Cardiac muscle cell (in vitro differentiated cells and primary cell): ENCODE data around the gene TRIM33. TPM values are rescaled to one million over a fixed set of nuclear protein-coding genes. Genes with fewer than 3 reads are reported as not detected.

Experiments
- DNase-seq, 2 donors: peaks; one replicate each; pipeline versions ENCODE4 v3.0.0 to v3.0.0-alpha.2; 2010 to 2017; ENCODE audit warnings: low read depth in 1 of 2, low spot score in 1 of 2
- H3K27ac ChIP-seq: fragments of 200-600 bp; sonication (generic); 2 replicates; pipeline ENCODE4 v1.5.1; 2016
- H3K27me3 ChIP-seq: fragments of 200-600 bp; sonication (generic); 2 replicates; pipeline ENCODE4 v1.6.0; 2016; ENCODE audit warnings: control low read depth
- H3K36me3 ChIP-seq: fragments of 200-600 bp; sonication (generic); 2 replicates; pipeline ENCODE4 v1.5.1; 2016; ENCODE audit warnings: control low read depth
- H3K4me1 ChIP-seq: fragments of 200-600 bp; sonication (generic); 2 replicates; pipeline ENCODE4 v1.8.1; 2017; ENCODE audit warnings: low read depth, mild to moderate bottlenecking, mixed run types
- H3K4me3 ChIP-seq: fragments of 200-600 bp; sonication (generic); 2 replicates; pipeline ENCODE4 v1.5.1; 2016; ENCODE audit warnings: mild to moderate bottlenecking
- H3K9me3 ChIP-seq: fragments of 200-600 bp; sonication (generic); 2 replicates; pipeline ENCODE4 v1.5.1; 2017; ENCODE audit warnings: low read depth, mild to moderate bottlenecking, control low read depth
- polyA plus RNA-seq: library from polyadenylated mRNA; unstranded; fragments of >200 nt; fragmentation: Nextera tagmentation; extraction: Ambion mirVana; gene quantifications from 2 replicates; pipeline ENCODE4 v1.2.1, GENCODE V29; 2016
- total RNA-seq: library from RNA; depleted of rRNA; stranded (reverse); fragments of >200 nt; gene quantifications from 2 replicates; pipeline ENCODE4 v1.2.3, GENCODE V29; 2016
- TF ChIP-seq, protein P1 (sequence below): IDR thresholded peaks from 2 replicates; pipeline ENCODE4 v1.5.1; 2012; ENCODE audit warnings: low read depth, mild to moderate bottlenecking, low read length

Gene TRIM33
- total and polyA plus RNA-seq, 2 experiments from 2014 or later: 32.2 to 40.8 TPM

DNA sequence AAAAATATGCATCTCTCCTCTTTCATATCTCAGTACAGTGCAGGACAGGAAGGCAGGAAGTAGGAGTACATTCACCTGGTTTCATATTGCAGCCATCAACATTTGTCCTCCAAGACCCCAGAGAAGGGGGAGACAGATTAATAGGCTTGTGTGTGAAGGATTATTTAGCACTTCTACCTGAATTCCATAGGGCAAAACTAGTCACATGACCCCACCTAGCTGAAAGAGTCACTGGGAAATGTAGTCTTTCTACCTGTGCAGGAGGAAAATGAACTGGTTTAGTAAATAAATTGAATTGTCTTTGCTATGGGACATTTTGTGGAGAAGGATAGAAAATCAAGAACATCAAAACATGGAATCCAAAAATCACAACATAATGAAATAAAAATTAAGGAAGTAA is 13.9 kb upstream of the TRIM33 start:
- TF ChIP-seq, protein P1, sequence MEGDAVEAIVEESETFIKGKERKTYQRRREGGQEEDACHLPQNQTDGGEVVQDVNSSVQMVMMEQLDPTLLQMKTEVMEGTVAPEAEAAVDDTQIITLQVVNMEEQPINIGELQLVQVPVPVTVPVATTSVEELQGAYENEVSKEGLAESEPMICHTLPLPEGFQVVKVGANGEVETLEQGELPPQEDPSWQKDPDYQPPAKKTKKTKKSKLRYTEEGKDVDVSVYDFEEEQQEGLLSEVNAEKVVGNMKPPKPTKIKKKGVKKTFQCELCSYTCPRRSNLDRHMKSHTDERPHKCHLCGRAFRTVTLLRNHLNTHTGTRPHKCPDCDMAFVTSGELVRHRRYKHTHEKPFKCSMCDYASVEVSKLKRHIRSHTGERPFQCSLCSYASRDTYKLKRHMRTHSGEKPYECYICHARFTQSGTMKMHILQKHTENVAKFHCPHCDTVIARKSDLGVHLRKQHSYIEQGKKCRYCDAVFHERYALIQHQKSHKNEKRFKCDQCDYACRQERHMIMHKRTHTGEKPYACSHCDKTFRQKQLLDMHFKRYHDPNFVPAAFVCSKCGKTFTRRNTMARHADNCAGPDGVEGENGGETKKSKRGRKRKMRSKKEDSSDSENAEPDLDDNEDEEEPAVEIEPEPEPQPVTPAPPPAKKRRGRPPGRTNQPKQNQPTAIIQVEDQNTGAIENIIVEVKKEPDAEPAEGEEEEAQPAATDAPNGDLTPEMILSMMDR: no peak
- H3K27ac ChIP-seq: no peak overlapping the region
- no peak for DNase-seq
- no peaks in the 10 kb centered on the region for H3K9me3 ChIP-seq
- H3K27me3 ChIP-seq: no peaks in the 10 kb centered on the region
- no peaks in the 10 kb centered on the region for H3K4me1 ChIP-seq
- no peaks in the 10 kb centered on the region for H3K36me3 ChIP-seq
- no peak overlapping the region for H3K4me3 ChIP-seq

DNA sequence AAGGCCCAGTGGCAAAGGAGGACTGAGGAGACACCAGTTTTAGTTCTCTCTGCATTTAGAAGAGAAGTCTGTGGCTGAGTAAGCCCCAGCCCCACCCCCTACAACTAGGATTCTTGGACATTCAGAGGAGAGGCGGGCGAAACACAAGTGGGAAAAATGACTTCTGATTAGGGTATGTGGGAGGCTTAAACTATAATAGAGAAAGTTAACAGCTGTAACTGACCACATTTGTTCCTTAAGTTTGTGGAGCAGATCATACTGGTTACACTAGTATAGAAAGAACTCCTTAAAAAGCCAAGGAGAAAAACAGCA is 11.2 kb upstream of the TRIM33 start:
- no peaks in the 10 kb centered on the region for H3K4me1 ChIP-seq
- H3K27me3 ChIP-seq: no peaks in the 10 kb centered on the region
- no peak overlapping the region for H3K4me3 ChIP-seq
- H3K27ac ChIP-seq: no peak overlapping the region
- H3K9me3 ChIP-seq: no peaks in the 10 kb centered on the region
- DNase-seq: peak in 1 of 2 donors; percentile 45
- H3K36me3 ChIP-seq: no peaks in the 10 kb centered on the region
- TF ChIP-seq, protein P1: no peak

GRCh38 chr1:114521396-114522263 is 10.6 kb upstream of the TRIM33 start:
- TF ChIP-seq, protein P1: no peak
- no peak for DNase-seq
- Histone ChIP-seq H3K27me3 (no peaks in the 10 kb centered on the region), H3K9me3 (no peaks in the 10 kb centered on the region), H3K4me1 (no peaks in the 10 kb centered on the region), H3K4me3 (no peak overlapping the region), H3K27ac (no peak overlapping the region), H3K36me3 (no peaks in the 10 kb centered on the region)

DNA sequence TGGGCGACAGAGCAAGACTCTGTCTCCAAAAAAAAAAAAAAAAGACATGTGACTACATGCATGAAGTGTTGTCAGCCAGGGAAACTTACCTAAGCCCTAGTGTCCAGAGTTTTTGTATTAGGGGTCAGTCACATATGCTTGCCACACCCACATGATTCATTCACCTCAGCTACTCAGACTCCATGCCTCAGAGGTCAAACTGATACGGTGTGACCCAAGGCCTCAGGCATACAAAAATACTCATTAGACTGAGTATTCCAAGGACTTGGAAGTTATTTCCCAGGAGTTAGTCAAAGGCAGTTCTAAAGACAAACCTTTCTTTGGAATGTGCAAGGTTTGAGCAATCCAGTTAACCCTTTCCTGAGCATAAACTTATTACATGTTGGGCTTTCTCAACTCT is 6.3 kb upstream of the TRIM33 start:
- Histone ChIP-seq H3K27ac (no peak overlapping the region), H3K9me3 (no peaks in the 10 kb centered on the region), H3K4me3 (no peak overlapping the region), H3K4me1 (peaks cover 11% of the 10 kb centered on the region), H3K36me3 (no peaks in the 10 kb centered on the region), H3K27me3 (no peaks in the 10 kb centered on the region)
- DNase-seq: no peak
- TF ChIP-seq, protein P1: no peak

DNA sequence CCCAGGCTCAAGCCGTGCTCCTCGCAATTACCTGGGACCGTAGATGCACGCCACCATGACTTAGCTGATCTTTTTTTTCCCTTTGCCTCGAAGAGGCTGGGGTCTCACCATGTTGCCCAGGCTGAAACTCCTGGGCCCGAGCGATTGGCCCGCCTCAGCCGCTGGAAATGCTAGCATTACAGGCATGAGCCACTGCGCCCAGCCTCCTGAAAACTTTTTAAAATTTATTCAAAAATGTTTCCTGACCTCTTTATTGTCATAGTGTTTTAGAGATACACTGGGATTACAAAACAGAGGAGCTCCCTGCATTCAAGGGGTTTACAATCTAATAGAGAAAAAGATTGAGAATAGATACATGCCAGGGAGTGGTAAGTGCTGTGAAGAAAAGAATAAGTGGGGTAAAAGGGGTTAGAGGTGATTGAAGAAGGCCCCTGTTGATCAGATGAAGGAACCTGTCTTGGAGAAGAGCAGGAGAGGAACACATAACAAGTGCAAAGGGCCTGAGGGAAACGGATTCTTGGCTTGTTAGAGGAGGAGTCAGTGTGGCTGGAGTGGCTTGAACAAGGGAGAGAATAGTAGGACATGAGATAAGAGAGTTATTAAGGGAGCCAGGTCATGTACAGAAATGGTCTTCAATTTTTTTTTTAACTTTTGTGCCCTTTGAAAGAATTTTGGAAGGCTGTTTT is 1.7 kb upstream of the TRIM33 start:
- Histone ChIP-seq H3K36me3 (no peaks in the 10 kb centered on the region), H3K27ac (no peak overlapping the region), H3K9me3 (no peaks in the 10 kb centered on the region), H3K4me1 (peaks cover 33% of the 10 kb centered on the region), H3K27me3 (no peaks in the 10 kb centered on the region), H3K4me3 (no peak overlapping the region)
- no peak for DNase-seq
- TF ChIP-seq, protein P1: no peak
